OCI-LY3 (cell line): ENCODE data around the gene MYOG.

Experiments used
- H2AFZ ChIP-seq: fragments of 200-600, 300-600 bp; shearing (Covaris generic); 2 replicates; pipeline ENCODE4 v1.6.0; 2014; ENCODE audit warnings: antibody characterized with exemption, low read depth, low read length
- H3K27ac ChIP-seq: fragments of 200-600, 300-600 bp; sonication (generic); 2 replicates; pipeline ENCODE4 v1.5.1; 2014; ENCODE audit warnings: mild to moderate bottlenecking, low read length, moderate library complexity, mixed read lengths
- H3K27me3 ChIP-seq: fragments of 200-600, 300-600 bp; sonication (generic); 2 replicates; pipeline ENCODE4 v1.6.1; 2014; ENCODE audit warnings: low read depth, low read length, mixed read lengths
- H3K36me3 ChIP-seq: fragments of 200-600, 300-600 bp; sonication (generic); replicated peaks from 2 replicates; pipeline ENCODE3; 2014; ENCODE audit warnings: low read depth, low read length, mixed read lengths
- H3K4me1 ChIP-seq: fragments of 300-600, 200-600 bp; sonication (generic); 2 replicates; pipeline ENCODE4 v1.6.1; 2014; ENCODE audit warnings: low read length, mixed read lengths
- H3K4me2 ChIP-seq: fragments of 200-600, 300-600 bp; sonication (generic); 2 replicates; pipeline ENCODE4 v1.6.1; 2014; ENCODE audit warnings: low read length, mixed read lengths
- H3K4me3 ChIP-seq: fragments of 300-600, 200-600 bp; sonication (generic); 2 replicates; pipeline ENCODE4 v1.5.1; 2014; ENCODE audit warnings: antibody characterized with exemption, mild to moderate bottlenecking, low read length, moderate library complexity
- H3K79me2 ChIP-seq: fragments of 300-600, 200-600 bp; shearing (Covaris generic); 2 replicates; pipeline ENCODE4 v1.6.1; 2014; ENCODE audit warnings: mild to moderate bottlenecking, low read length, mixed read lengths
- H3K9ac ChIP-seq: fragments of 300-600, 200-600 bp; shearing (Covaris generic); 2 replicates; pipeline ENCODE4 v1.6.0; 2014; ENCODE audit warnings: mild to moderate bottlenecking, low read length, moderate library complexity
- H3K9me3 ChIP-seq: fragments of 200-600, 300-600 bp; shearing (Covaris generic); 2 replicates; pipeline ENCODE4 v1.6.1; 2014; ENCODE audit warnings: low read length, mixed read lengths; ENCODE audit not compliant: insufficient read depth
- H4K20me1 ChIP-seq: fragments of 200-600, 300-600 bp; sonication (generic); 2 replicates; pipeline ENCODE4 v1.6.1; 2016; ENCODE audit warnings: low read length, mixed read lengths; ENCODE audit not compliant: insufficient read depth
- CTCF ChIP-seq: fragments of 200-600, 300-600 bp; sonication (generic); IDR thresholded peaks from 2 replicates; pipeline ENCODE4 v1.5.1; 2014; ENCODE audit warnings: antibody characterized with exemption, low read length, low read depth
- EZH2phosphoT487 ChIP-seq: fragments of 200-600 bp; shearing (Covaris generic); IDR thresholded peaks from 2 replicates; pipeline ENCODE4 v1.6.1; 2018; ENCODE audit warnings: antibody characterized with exemption, mixed run types, low read depth

Gene MYOG

GRCh38 chr1:203100516-203100869 lies 14.7 kb upstream of the MYOG start:
- H3K4me3 ChIP-seq = no peak overlapping the region
- H3K36me3 ChIP-seq = no peaks in the 10 kb centered on the region
- no peak overlapping the region for H2AFZ ChIP-seq
- H3K27me3 ChIP-seq = peaks cover 28% of the 10 kb centered on the region; the same call in 1 of the 2 replicates
- H4K20me1 ChIP-seq = no peaks in the 10 kb centered on the region
- H3K79me2 ChIP-seq = no peaks in the 10 kb centered on the region
- H3K4me2 ChIP-seq = no peak overlapping the region
- no peak overlapping the region for H3K27ac ChIP-seq
- no peaks in the 10 kb centered on the region for H3K4me1 ChIP-seq
- no peak overlapping the region for H3K9ac ChIP-seq
- H3K9me3 ChIP-seq = peaks cover 4% of the 10 kb centered on the region; the same call in 1 of the 2 replicates
- no peak for TF ChIP-seq CTCF

- TF ChIP-seq EZH2phosphoT487 (no peak), CTCF (no peak)
These were observed 14.1 kb upstream of the MYOG start for GRCh38 chr1:203099805-203100515.

GRCh38 chr1:203098914-203099520 lies 13.2 kb upstream of the MYOG start:
- no peak overlapping the region for H3K4me2 ChIP-seq
- TF ChIP-seq EZH2phosphoT487 (no peak), CTCF (no peak)
- H3K27me3 ChIP-seq = peaks cover 28% of the 10 kb centered on the region; the same call in 1 of the 2 replicates
- H3K9ac ChIP-seq = no peak overlapping the region
- H3K4me3 ChIP-seq = no peak overlapping the region
- peaks cover 10% of the 10 kb centered on the region for H3K9me3 ChIP-seq
- H3K79me2 ChIP-seq = no peaks in the 10 kb centered on the region
- no peaks in the 10 kb centered on the region for H3K36me3 ChIP-seq
- no peaks in the 10 kb centered on the region for H4K20me1 ChIP-seq
- no peak overlapping the region for H3K27ac ChIP-seq
- H3K4me1 ChIP-seq = no peaks in the 10 kb centered on the region
- no peak overlapping the region for H2AFZ ChIP-seq

More at GRCh38 chr1:203099805-203100515, 14.1 kb upstream of the MYOG start:
- H3K27me3 ChIP-seq = peaks cover 28% of the 10 kb centered on the region; the same call in 1 of the 2 replicates
- H3K4me3 ChIP-seq = no peak overlapping the region
- no peaks in the 10 kb centered on the region for H3K36me3 ChIP-seq
- peaks cover 9% of the 10 kb centered on the region for H3K9me3 ChIP-seq
- H2AFZ ChIP-seq = no peak overlapping the region
- no peak overlapping the region for H3K27ac ChIP-seq
- H3K4me1 ChIP-seq = no peaks in the 10 kb centered on the region
- H3K9ac ChIP-seq = no peak overlapping the region
- H3K4me2 ChIP-seq = no peak overlapping the region
- no peaks in the 10 kb centered on the region for H3K79me2 ChIP-seq
- H4K20me1 ChIP-seq = no peaks in the 10 kb centered on the region

GRCh38 chr1:203098445-203098844 lies 12.6 kb upstream of the MYOG start:
- Histone ChIP-seq H3K4me1 (no peaks in the 10 kb centered on the region), H3K9me3 (peaks cover 10% of the 10 kb centered on the region), H3K36me3 (no peaks in the 10 kb centered on the region), H3K27ac (no peak overlapping the region), H3K27me3 (peaks cover 28% of the 10 kb centered on the region; the same call in 1 of the 2 replicates), H3K9ac (no peak overlapping the region), H3K4me3 (no peak overlapping the region), H3K79me2 (no peaks in the 10 kb centered on the region), H4K20me1 (no peaks in the 10 kb centered on the region), H3K4me2 (no peak overlapping the region), H2AFZ (no peak overlapping the region)
- no peak for TF ChIP-seq EZH2phosphoT487
- no peak for TF ChIP-seq CTCF
